ENCODE measurements around the gene AGAP4. TPM values are rescaled to one million over a fixed set of nuclear protein-coding genes. Genes with fewer than 3 reads are reported as not detected.

AGAP4 gene
- total RNA-seq (2022; extraction: Qiagen RNA extraction; ENCODE audit: low read depth) = 5.8 to 8.0 TPM (median 7.5 TPM) in 5 replicates

GRCh38 chr10:45847400-45847799, at the start of gene AGAP4:
AGAP4 (minus strand) TSS chr10:45847500; CDS start chr10:45847347, 153 bp downstream.

Other genes with a start within 250 kb of the AGAP4 start
- gene ZFAND4, start 174.7 kb downstream of the AGAP4 start, total RNA-seq (2022; extraction: Qiagen RNA extraction; ENCODE audit: low read depth) = 3.6 to 6.5 TPM (median 6.0 TPM) in 5 replicates
- gene WASHC2C, start 120.2 kb downstream of the AGAP4 start, total RNA-seq (2022; extraction: Qiagen RNA extraction; ENCODE audit: low read depth) = 17.8 to 22.1 TPM (median 19.0 TPM) in 5 replicates
- 150 to 163 TPM (median 156 TPM) in 5 replicates for gene TIMM23, start 125.0 kb upstream of the AGAP4 start, total RNA-seq (2022; extraction: Qiagen RNA extraction; ENCODE audit: low read depth)
- gene NCOA4, start 183.1 kb upstream of the AGAP4 start, total RNA-seq (2022; extraction: Qiagen RNA extraction; ENCODE audit: low read depth) = 90.8 to 112 TPM (median 103 TPM) in 5 replicates
- gene MSMB, start 198.8 kb upstream of the AGAP4 start, total RNA-seq (2022; extraction: Qiagen RNA extraction; ENCODE audit: low read depth) = not detected in 5 replicates